ENCODE results near the gene HELT. TPM values are rescaled to one million over a fixed set of nuclear protein-coding genes. Genes with fewer than 3 reads are reported as not detected.

Gene HELT
- not detected in 5 replicates for total RNA-seq (2022; extraction: Qiagen RNA extraction)

DNA sequence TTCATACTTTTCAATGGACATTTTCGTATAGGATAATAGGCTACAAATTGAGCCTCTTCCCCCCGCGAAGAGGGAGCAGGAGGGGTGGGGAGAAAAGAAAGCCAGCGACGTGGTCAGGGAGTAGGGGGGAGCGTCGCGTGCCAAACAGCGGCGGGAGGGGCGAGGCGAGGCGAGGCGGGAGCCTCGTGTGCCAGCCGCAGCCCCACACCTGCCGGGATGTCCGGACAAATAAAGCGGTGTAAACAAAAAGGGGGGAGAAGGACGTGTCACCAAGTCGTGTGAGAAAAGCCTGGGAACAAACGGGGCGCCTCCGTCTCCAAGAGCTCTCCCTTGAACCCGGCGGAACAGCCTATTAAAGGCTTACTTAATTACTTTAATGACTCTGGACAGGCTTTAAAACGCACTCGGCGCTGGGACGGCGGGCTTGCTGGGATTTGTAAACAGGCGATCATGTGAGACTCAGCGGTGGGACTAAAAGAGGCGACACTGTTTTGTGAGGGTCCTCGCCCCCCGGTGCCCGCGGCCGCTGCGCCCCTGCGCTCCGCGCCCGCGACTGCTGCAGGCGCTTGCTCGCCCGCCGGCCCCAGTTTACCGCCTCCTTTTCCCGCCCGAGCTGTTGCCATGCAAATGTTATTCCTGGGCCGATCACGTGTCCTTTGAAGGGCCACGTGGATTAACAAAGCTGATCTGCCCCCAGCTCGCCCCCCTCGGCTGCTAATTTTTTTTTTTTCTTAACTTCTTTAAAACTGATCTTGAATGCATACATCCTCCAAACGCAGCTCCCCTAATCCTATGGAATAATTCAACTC, at the start of gene HELT:
HELT (plus strand) TSS at position 527 of the 809 bp plus-strand sequence. CDS start 439 bp downstream, outside the sequence.

Other genes starting within 250 kb of the HELT start
- 13.0 to 16.4 TPM (median 13.7 TPM) in 5 replicates for gene ACSL1, start 192.5 kb upstream of the HELT start, total RNA-seq (2022; extraction: Qiagen RNA extraction)
- 12.2 to 15.8 TPM (median 14.8 TPM) in 5 replicates for gene SLC25A4, start 124.8 kb downstream of the HELT start, total RNA-seq (2022; extraction: Qiagen RNA extraction)
- gene CFAP97, start 185.5 kb downstream of the HELT start, total RNA-seq (2022; extraction: Qiagen RNA extraction) = 8.3 to 13.7 TPM (median 12.3 TPM) in 5 replicates
- 6.4 to 9.5 TPM (median 8.0 TPM) in 5 replicates for gene SNX25, start 191.1 kb downstream of the HELT start, total RNA-seq (2022; extraction: Qiagen RNA extraction)

Measured in A549 treated with CORT108297 at 1 μM for 4 hours (cell line).